ENCODE data around the gene NOTCH1.

Gene NOTCH1

DNA sequence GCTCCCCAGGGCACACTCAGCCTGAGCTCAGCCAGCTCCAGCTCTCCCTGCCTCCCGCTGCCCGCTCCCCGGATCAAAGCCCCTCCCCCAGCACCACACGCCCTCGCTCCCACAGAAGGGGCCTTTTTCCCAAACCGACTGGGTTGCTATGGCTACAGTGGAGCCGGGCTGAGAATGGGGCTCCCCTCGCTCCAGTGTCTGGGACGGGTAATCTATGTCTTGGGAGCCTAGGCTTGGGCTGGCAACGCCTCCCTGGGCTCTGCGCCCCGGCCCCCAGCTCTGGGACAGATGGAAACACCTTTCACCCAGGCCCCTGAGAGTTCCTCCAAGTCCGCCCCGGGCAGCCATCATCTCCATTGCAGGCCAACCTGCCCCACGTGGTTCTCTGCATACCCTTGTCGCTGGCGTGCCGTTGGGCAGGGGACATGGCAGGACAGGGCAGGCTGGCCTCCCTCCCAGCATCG, 29.6 kb downstream of the NOTCH1 start:
- no peak for DNase-seq (ENCODE audit: low spot score)

DNA sequence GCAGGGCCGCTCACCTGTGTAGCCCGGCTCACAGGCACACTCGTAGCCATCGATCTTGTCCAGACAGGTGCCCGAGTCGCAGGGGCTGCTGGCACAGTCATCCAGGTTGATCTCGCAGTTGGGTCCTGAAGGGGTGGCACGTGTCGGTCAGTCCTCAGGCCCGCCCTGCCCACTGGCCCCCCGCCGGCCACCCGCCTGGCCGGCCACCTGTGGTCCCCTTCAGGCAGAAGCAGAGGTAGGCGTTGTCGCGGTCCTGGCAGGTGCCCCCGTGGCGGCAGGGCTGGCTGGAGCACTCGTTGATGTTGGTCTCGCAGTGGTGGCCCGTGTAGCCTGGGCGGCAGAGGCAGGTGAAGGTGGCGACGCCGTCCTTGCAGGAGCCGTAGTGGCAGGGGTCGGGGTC, 30.6 kb downstream of the NOTCH1 start:
- DNase-seq (ENCODE audit: low spot score): no peak

DNA sequence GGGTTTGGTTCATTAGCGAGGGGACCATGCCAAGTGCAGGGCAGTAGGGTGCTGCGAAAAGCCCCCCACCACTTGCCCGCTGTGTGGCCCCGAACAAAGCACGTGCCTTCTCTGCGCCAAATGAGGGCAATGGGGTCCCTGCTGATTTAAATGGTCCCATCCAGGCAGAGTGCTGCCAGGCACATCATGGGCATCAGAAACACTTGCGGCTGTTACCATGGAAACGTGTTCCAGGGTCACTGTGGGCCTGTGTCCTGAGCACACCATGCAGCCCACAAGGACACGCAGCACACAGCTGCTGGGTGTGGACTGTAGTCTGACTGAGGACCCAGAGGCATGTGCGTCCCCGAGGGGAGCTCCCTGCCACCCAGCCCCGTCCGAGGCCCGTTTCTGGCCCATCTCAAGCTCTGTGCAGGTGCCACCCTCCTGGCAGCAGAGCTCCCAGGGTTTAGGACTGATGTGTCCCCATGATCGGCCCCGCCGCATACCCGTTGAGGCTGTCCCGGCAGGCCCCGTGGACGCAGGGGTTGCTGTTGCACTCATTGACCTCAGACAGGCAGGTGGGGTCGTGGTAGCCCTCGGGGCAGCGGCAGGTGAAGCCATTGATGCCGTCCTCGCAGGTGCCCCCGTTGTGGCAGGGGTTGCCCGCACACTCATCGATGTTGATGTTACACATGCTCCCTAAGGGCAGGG, 31.7 kb downstream of the NOTCH1 start:
- no peak for DNase-seq (ENCODE audit: low spot score)

DNA sequence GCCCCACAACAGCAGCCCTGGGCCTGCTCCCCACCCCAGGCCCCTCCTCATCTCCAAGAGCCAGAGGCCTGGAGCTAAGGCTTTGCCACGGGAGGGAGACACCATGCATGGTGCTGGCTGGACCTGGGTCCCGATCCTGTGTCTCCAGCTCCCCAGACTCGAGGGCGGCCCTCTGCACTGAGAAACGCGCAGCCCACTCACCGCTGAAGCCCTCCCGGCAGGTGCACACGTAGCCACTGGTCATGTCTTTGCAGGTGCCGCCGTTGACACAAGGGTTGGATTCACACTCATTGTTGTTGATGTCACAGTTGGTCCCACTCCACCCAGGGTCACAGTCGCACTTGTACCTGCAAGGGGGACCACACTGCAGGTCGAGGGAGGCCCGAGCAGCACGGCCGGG, 32.7 kb downstream of the NOTCH1 start:
- DNase-seq (ENCODE audit: low spot score): no peak

- DNase-seq (ENCODE audit: low spot score): peak; percentile 42
These were observed 33.2 kb downstream of the NOTCH1 start for GRCh38 chr9:136512651-136513071.

GRCh38 chr9:136511670-136512592, 33.9 kb downstream of the NOTCH1 start:
- peak; percentile 97 for DNase-seq (ENCODE audit: low spot score)

GRCh38 chr9:136511144-136511669, 34.6 kb downstream of the NOTCH1 start:
- no peak for DNase-seq (ENCODE audit: low spot score)

GRCh38 chr9:136510561-136510960, 35.3 kb downstream of the NOTCH1 start:
- no peak for DNase-seq (ENCODE audit: low spot score)

- DNase-seq (ENCODE audit: low spot score): no peak
These were observed 36.3 kb downstream of the NOTCH1 start for GRCh38 chr9:136509549-136509948.

GRCh38 chr9:136508729-136509500, 36.9 kb downstream of the NOTCH1 start:
- no peak for DNase-seq (ENCODE audit: low spot score)

GRCh38 chr9:136507992-136508375, 37.9 kb downstream of the NOTCH1 start:
- DNase-seq (ENCODE audit: low spot score): no peak

DNA sequence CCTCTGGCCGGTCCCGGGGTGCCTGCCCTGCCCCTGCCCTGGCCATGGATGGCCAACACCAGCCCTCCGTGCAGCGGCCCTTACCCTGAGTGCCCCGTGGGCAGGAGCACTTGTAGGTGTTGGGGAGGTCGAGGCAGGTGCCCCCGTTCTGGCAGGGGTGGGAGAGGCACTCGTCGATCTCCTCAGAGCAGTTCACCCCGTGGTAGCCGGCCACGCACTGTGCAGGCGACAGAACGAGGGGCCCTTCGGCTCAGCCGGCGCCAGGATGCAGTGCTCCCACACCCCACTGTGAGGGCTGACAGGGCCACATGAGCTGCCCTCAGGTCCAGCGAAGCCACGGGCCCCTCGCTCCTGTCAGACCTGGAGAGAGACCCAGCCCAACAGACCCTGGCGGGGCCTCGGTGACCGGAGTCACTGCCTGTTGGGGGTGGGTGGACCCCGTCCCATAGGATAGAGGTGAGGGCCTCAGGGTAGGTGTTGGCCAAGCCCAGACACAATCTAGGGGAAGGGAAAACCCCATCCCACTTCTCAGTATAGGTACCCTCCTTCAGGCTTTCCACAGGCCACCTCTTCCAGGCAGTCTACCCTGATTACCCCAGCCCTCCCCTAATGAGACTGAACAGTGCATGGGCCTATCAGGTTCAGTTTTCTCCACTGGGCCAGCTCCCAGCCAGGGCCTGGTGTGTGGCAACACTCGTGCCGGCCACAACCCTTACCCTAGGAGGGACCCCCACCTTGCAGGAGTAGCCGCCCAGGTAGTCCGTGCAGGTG, 38.4 kb downstream of the NOTCH1 start:
- no peak for DNase-seq (ENCODE audit: low spot score)

GRCh38 chr9:136506425-136506824, 39.4 kb downstream of the NOTCH1 start:
- DNase-seq (ENCODE audit: low spot score): no peak

DNA sequence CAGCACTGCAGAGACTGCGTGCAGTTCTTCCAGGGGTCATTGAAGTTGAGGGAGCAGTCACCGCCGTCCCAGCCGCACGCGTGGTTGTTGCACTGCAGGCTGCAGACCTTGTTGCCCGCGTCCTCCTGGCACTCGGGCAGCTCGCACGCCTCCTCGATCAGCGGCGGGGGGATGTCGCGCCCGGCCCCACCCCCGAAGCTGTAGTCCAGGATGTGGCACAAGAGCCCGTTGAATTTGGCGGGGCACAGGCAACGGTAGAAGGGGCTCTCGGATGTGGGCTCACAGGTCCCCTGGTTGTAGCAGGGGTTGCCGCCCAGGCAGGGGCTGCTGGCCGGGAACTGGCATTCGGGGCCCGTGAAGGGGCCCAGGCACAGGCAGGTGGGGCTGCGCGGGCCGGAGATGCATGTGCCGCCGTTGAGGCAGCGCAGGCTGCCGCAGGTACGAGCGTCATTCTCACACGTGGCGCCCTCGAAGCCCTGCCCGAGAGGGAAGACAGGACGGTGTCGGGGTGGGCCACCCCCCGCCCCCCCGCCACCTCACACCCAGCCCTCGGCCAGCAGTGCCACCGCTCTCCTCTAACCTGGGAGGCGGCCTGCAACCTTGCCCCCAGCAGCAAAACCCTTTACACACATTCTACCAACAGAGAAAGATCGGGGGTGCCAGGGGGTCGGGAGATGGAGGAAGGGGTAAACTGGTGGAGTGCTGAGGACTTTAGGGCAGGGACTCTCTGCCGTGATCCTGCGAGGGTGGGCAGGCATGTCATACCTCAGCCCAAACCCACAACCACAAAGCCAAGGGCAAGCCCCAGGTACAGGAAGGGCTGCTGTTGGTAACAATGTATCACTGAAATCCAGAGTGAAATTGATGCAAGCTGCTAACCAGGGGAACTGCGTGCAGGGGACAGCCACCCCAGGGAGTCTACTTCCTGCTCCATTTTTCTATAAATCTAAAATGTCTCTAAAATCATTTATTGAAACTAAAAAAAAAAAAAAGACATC, 40.1 kb downstream of the NOTCH1 start:
- no peak for DNase-seq (ENCODE audit: low spot score)

DNA sequence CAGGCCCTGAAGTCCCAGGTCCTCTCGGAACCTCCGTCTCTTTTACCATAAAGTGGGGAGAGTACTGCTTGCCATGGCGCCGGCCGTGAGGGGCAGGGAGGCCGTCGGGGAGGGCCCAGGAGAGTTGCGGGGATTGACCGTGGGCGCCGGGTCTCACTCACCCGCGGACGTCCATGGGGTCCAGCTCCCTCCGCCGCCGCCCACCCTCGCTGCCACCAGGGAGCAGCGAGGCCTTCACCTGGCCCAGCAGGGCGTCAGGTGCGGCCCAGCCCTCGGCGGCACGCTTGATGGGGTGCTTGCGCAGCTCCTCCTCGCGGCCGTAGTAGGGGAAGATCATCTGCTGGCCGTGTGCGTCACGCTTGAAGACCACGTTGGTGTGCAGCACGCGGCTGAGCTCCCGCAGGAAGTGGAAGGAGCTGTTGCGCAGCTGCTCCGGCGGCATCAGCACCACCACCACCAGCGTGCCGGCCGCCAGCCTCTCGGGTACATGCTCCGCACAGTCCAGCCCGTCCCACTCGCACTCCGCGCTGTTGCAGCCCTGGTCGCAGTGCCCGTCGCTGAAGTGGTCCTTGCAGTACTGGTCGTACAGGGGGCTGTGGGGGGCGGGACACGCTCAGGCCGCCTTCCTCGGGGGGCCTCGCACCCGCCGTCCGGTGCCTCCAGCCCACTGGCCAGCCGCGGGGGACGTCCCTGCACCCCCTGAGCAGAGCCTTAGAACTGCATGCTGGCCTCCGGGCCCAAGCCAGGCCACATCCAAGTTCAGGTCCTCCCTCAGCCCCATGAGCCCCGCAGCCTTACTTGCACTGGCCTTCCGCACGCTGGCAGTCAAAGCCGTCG, 41.1 kb downstream of the NOTCH1 start:
- DNase-seq (ENCODE audit: low spot score): no peak

DNA sequence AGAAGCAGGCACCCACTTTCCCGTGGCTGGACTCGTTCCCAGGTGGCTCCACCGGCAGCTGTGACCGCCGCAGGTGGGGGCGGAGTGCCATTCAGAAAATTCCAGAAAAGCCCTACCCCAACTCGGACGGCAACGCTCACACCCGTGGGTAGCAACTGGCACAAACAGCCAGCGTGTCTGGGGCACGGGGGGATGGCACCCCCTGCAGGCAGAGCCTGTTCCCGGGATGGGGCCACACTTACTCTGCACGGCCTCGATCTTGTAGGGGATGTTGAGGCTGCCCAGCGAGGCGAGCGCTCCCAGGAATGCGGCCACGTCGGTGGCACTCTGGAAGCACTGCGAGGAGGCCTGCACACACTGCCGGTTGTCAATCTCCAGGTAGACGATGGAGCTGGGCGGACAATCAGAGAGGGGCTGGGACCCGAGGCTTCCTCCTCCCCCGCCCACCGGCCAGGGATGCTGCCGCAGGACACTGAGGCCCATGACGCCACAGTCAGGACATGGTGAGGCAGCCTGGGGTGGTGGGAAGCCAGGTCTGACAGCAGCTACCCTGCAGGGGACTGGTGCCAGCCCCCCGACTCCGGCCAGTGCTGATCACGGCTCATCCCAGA, 42.8 kb downstream of the NOTCH1 start:
- no peak for DNase-seq (ENCODE audit: low spot score)

DNA sequence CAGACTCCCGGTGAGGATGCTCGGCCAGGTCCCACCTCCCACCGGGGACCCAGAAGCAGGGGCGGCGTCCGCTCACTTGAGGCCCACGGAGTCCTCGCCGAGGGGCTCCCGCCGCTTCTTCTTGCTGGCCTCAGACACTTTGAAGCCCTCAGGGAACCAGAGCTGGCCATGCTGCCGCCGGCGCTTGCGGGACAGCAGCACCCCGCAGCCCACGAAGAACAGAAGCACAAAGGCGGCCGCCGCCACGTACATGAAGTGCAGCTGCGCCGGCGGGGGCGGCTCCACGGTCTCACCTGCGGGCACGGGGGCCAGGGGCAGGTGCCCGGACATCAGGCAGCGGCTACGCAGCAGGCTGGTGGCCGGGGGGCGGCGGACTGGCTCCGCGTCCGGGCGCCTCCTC, 43.7 kb downstream of the NOTCH1 start:
- no peak for DNase-seq (ENCODE audit: low spot score)

DNA sequence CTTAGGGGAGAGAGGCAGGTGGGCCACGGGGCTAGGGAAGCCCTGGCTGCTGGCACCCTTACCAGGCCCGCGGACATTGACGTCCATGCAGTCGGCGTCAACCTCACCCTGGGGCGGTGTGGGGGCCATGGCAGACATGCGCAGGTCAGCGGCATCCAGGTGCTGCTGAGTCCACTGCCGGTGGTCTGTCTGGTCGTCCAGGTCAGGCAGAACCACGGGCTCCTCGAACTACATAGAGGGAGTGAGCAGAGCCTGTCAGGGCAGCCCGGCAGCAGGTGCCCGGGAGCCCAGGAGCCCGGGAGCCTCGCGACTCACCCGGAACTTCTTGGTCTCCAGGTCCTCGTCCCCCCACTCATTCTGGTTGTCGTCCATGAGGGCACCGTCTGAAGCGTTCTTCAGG, 44.2 kb downstream of the NOTCH1 start:
- DNase-seq (ENCODE audit: low spot score): no peak

Measured in kidney capillary endothelial cell (primary cell).